AG04449 (cell line): ENCODE data around the gene GSAP.

Source experiments
- CTCF ChIA-PET: fragments of 350-600 bp; formaldehyde crosslinking; extraction: SDS; loops from one replicate; lab custom pipeline; 2021; ENCODE audit warnings: antibody characterized with exemption; lab: Yijun Ruan, JAX
- POLR2A ChIA-PET: fragments of 400-600, 350-600 bp; formaldehyde crosslinking; extraction: SDS; loops from one replicate; lab custom pipeline; 2020; ENCODE audit warnings: antibody characterized with exemption, inconsistent platforms; lab: Yijun Ruan, JAX
- DNase-seq: peaks from one replicate; pipeline ENCODE4 v3.0.0-alpha.2; 2010; ENCODE audit warnings: low read depth, low spot score
- H3K4me3 ChIP-seq: 2 replicates; pipeline ENCODE4 v1.5.1; 2011; ENCODE audit warnings: low read depth, mild to moderate bottlenecking, control low read depth, low read length
- TF ChIP-seq, protein P1 (sequence below): IDR thresholded peaks from one replicate; pipeline ENCODE4 v1.5.1; 2011; ENCODE audit warnings: mild to moderate bottlenecking, moderate library complexity, low read length, control low read depth, inconsistent platforms; ENCODE audit not compliant: insufficient read depth; ENCODE audit errors: missing control alignments

GSAP gene

DNA sequence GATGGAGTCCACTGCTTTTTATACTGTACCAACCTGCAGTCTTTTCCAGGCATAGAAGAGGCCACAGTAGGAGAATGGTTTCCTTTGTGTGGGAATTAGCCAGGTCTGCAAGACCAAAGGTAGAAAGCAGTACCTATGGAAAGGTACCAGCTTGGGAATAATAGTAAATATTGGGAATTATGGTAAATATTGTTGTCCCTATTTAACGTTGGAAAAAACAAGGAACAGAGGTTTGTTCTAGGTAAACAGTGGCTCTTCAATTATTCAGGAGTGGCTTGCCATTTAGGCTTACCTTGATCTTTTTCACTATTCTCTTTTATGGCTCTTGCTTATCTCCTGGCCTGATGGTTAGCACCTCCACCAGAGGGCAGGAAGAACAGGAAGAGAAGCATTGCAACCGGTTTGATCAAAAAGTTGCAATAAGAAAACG is 43.9 kb upstream of the GSAP start:
- TF ChIP-seq, protein P1, sequence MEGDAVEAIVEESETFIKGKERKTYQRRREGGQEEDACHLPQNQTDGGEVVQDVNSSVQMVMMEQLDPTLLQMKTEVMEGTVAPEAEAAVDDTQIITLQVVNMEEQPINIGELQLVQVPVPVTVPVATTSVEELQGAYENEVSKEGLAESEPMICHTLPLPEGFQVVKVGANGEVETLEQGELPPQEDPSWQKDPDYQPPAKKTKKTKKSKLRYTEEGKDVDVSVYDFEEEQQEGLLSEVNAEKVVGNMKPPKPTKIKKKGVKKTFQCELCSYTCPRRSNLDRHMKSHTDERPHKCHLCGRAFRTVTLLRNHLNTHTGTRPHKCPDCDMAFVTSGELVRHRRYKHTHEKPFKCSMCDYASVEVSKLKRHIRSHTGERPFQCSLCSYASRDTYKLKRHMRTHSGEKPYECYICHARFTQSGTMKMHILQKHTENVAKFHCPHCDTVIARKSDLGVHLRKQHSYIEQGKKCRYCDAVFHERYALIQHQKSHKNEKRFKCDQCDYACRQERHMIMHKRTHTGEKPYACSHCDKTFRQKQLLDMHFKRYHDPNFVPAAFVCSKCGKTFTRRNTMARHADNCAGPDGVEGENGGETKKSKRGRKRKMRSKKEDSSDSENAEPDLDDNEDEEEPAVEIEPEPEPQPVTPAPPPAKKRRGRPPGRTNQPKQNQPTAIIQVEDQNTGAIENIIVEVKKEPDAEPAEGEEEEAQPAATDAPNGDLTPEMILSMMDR: no peak
- ChIA-PET POLR2A (no interaction called here), CTCF (no interaction called here)
- no peak overlapping the region for H3K4me3 ChIP-seq
- no peak for DNase-seq

DNA sequence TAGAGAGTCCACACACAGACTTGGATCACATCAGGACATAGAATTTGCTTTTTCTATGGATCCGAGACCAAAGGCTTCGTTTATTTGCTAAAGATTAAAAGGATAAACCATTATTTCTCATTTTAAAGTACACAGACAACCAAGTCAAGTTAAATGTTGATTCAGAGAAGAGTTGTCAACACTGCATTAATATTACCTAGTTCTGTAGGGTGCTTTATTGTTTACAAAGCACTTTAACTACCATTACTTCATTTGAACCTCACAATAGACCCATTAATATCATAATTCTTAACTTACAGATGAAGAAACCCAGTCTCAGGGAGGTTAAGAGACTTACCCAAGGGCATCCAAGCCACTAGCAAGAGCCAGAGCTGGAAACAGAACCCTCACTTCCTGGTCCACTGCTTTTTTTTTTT is 43.2 kb upstream of the GSAP start:
- H3K4me3 ChIP-seq: no peak overlapping the region
- ChIA-PET CTCF (no interaction called here), POLR2A (no interaction called here)
- no peak for DNase-seq
- TF ChIP-seq, protein P1: no peak

DNA sequence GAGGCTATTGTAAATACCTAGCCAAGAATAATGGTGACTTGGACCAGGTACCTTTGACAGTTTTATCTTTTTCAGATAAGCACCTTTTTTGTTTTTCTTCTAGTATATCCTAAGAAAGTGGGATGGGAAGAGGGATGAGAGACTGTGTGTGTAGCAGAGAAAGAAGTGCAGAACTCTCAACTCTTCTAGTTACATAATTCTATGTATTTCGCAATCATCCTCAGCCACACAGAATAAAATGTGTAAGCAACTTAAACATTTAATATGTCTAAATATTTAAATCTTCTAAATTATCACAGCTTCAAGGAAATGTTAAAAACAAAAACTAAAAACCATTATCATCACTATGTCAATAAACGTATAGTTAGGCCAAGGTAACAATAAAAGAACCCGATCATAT is 42.6 kb upstream of the GSAP start:
- ChIA-PET POLR2A (no interaction called here), CTCF (no interaction called here)
- H3K4me3 ChIP-seq: no peak overlapping the region
- TF ChIP-seq, protein P1: no peak
- DNase-seq: no peak

DNA sequence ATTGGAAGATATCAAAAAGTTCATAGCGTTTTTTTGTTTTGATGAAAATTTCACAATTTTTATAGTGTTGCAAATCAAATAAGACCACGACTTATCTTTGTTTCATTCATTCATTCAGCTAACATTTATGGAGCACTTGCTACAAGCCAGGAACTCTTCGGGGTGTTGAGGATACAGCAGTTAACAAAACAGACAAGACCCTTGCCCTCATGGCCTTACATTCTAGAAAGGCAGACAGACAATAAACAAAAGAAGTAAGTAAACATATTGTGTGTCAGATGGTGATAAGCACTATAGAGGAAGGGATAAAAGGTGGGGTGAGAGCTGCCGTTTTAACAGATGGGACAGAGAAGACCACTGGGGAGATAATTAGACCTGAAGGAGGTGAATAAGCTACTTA is 41.6 kb upstream of the GSAP start:
- CTCF ChIA-PET: no interaction called here
- no peak for DNase-seq
- H3K4me3 ChIP-seq: no peak overlapping the region
- POLR2A ChIA-PET: no interaction called here
- TF ChIP-seq, protein P1: no peak

DNA sequence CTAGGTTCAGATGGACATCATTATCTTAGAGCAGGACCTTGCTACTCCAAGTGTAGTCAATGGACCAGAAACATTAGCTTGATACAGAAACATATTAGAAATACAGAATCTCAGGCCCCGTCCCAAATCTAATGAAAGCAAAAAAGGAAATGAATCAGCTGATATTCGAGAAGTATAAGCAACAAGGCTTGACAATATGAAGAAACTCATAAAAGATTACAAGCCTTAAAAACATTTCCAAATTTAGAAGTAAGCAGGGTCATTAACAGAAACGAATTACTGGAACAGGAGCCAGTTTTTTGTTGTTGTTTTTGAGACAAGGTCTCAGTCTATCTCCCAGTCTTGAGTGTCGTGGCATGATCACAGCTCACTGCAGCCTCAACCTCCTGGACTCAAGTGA is 40.5 kb upstream of the GSAP start:
- POLR2A ChIA-PET: interaction anchor here (0.6 kb wide), 1 partner anchor 39 kb away, joined by 3 read pairs; no protein-coding TSS in a partner anchor
- no peak overlapping the region for H3K4me3 ChIP-seq
- TF ChIP-seq, protein P1: no peak
- CTCF ChIA-PET: interaction anchor here (1.2 to 1.4 kb wide), 2 partner anchors 10 to 182 kb away, joined by 3 to 4 read pairs; no protein-coding TSS in a partner anchor
- no peak for DNase-seq

DNA sequence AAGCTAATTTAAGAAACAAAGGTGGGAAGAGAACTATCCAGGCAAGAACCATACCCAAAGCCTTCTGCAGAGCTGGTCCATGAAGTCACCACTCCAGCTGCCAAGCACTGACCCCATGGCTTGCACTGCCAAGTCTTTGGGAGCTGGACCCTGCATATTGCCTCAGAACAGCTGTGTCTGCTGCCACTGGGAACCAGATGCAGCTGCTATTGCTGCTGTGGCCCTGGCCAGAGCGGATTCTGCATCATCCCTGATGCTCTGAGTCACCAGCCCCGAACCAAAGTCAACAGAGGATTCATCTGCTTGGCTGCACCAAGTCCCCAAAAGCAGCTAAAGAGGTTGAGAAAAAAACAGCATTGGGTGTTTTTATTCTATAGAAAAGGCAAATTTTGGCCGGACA is 39.2 kb upstream of the GSAP start:
- ChIA-PET POLR2A (no interaction called here), CTCF (interaction anchor here (1.4 kb wide), 1 partner anchor 12 kb away, joined by 4 read pairs; no protein-coding TSS in a partner anchor)
- H3K4me3 ChIP-seq: no peak overlapping the region
- peak; percentile 46 for DNase-seq
- TF ChIP-seq, protein P1: no peak
